HepG2 (cell line): ENCODE data around the gene TMEM255B. TPM values are rescaled to one million over a fixed set of nuclear protein-coding genes. Genes with fewer than 3 reads are reported as not detected.

ENCODE experiments used
- CEBPZ ChIP-seq: IDR thresholded peaks from 2 replicates; pipeline ENCODE4 v1.6.1; 2012; ENCODE audit warnings: low read length, improper control_type of control experiment
- FOXA3 ChIP-seq: IDR thresholded peaks from 2 replicates; pipeline ENCODE4 v1.6.1; 2016; ENCODE audit warnings: missing genetic modification reagents, missing compliant biosample characterization
- HOXA5 ChIP-seq: sonication (generic); formaldehyde crosslinking; IDR thresholded peaks from 2 replicates; pipeline ENCODE4 v1.4.0; 2020; ENCODE audit warnings: missing genetic modification reagents
- JUN ChIP-seq: sonication (generic); formaldehyde crosslinking; IDR thresholded peaks from 2 replicates; pipeline ENCODE4 v1.4.0; 2020; ENCODE audit warnings: mild to moderate bottlenecking, missing genetic modification reagents
- KDM6A ChIP-seq: IDR thresholded peaks from 2 replicates; pipeline ENCODE4 v1.6.1; 2016; ENCODE audit warnings: low read depth
- RAD51 ChIP-seq: fragments of 450-650 bp; IDR thresholded peaks from 2 replicates; pipeline ENCODE4 v1.6.1; 2016; ENCODE audit warnings: borderline replicate concordance
- ZBTB37 ChIP-seq: sonication (generic); formaldehyde crosslinking; IDR thresholded peaks from 2 replicates; pipeline ENCODE4 v1.4.0; 2020; ENCODE audit warnings: mild to moderate bottlenecking, missing genetic modification reagents
- ZFAT ChIP-seq: sonication (generic); formaldehyde crosslinking; conservative IDR thresholded peaks from 2 replicates; pipeline ENCODE4 v1.8.1; 2023; ENCODE audit warnings: missing genetic modification reagents, inconsistent platforms
- ZNF263 ChIP-seq: sonication (generic); formaldehyde crosslinking; IDR thresholded peaks from 2 replicates; pipeline ENCODE4 v1.4.0; 2020; ENCODE audit warnings: missing genetic modification reagents
- ZNF782 ChIP-seq: sonication (generic); formaldehyde crosslinking; IDR thresholded peaks from 2 replicates; pipeline ENCODE4 v1.4.0; 2020; ENCODE audit warnings: missing genetic modification reagents, mild to moderate bottlenecking, borderline replicate concordance
- polyA plus RNA-seq, 8 experiments: library from polyadenylated mRNA; depleted of rRNA in 3 of 8; stranded (reverse) in 7 of 8; unstranded in 1 of 8; fragments of >200 nt; fragmentation: Illumina TruSeq in 4 of 8; extraction: Trizol in 4 of 8; gene quantifications; 2 replicates each; pipeline versions ENCODE4 v1.2.1 to v1.2.3, GENCODE V29; 2011 to 2016; ENCODE audit warnings: low read depth in 4 of 8, missing spikeins in 1 of 8, mixed read lengths in 1 of 8; ENCODE audit not compliant: insufficient read depth in 1 of 8
- total RNA-seq, 5 experiments: library from RNA; depleted of rRNA; stranded (reverse); fragments of >200 nt; fragmentation: Illumina TruSeq; extraction: Trizol; gene quantifications; 2 replicates each; pipeline ENCODE4 v1.2.3, GENCODE V29; 2016; ENCODE audit warnings: low read depth in 1 of 5
- TF ChIP-seq, protein P1 (sequence below): sonication (generic); formaldehyde crosslinking; IDR thresholded peaks from 2 replicates; pipeline ENCODE4 v1.4.0; 2020; ENCODE audit warnings: mild to moderate bottlenecking, missing genetic modification reagents
- TF ChIP-seq, protein P2 (sequence below): sonication (generic); formaldehyde crosslinking; IDR thresholded peaks from 2 replicates; pipeline ENCODE4 v1.4.0; 2020; ENCODE audit warnings: mild to moderate bottlenecking, missing genetic modification reagents
- TF ChIP-seq, protein P3 (sequence below): sonication (generic); formaldehyde crosslinking; IDR thresholded peaks from 2 replicates; pipeline ENCODE4 v1.4.0; 2020; ENCODE audit warnings: missing genetic modification reagents

Gene TMEM255B
- total and polyA plus RNA-seq, 2 of the 13 experiments (the other 11 are each of a cell fraction or from before 2014, with no cell fraction given), result not detected

DNA sequence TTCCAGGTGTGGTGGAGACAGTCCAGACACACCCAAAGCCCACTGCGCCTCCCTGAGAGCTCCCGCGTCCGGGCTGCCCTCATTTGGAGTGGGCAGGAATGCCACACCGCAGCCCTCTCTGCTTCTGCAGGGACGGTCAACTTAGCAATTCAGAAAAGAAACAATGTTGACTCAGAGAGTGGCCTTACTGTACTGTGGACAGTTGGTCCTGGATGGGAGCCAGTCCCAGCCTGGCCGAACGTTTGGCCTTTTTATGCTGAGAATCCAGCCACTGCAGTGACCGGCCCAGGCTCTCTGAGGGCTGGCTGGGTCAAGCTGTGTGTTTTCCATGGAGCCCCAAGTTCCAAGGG lies 97.7 kb downstream of the TMEM255B start (continued):
- TF ChIP-seq, protein P1, sequence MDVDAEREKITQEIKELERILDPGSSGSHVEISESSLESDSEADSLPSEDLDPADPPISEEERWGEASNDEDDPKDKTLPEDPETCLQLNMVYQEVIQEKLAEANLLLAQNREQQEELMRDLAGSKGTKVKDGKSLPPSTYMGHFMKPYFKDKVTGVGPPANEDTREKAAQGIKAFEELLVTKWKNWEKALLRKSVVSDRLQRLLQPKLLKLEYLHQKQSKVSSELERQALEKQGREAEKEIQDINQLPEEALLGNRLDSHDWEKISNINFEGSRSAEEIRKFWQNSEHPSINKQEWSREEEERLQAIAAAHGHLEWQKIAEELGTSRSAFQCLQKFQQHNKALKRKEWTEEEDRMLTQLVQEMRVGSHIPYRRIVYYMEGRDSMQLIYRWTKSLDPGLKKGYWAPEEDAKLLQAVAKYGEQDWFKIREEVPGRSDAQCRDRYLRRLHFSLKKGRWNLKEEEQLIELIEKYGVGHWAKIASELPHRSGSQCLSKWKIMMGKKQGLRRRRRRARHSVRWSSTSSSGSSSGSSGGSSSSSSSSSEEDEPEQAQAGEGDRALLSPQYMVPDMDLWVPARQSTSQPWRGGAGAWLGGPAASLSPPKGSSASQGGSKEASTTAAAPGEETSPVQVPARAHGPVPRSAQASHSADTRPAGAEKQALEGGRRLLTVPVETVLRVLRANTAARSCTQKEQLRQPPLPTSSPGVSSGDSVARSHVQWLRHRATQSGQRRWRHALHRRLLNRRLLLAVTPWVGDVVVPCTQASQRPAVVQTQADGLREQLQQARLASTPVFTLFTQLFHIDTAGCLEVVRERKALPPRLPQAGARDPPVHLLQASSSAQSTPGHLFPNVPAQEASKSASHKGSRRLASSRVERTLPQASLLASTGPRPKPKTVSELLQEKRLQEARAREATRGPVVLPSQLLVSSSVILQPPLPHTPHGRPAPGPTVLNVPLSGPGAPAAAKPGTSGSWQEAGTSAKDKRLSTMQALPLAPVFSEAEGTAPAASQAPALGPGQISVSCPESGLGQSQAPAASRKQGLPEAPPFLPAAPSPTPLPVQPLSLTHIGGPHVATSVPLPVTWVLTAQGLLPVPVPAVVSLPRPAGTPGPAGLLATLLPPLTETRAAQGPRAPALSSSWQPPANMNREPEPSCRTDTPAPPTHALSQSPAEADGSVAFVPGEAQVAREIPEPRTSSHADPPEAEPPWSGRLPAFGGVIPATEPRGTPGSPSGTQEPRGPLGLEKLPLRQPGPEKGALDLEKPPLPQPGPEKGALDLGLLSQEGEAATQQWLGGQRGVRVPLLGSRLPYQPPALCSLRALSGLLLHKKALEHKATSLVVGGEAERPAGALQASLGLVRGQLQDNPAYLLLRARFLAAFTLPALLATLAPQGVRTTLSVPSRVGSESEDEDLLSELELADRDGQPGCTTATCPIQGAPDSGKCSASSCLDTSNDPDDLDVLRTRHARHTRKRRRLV (CRISPR knock-in tag), result no peak
- TF ChIP-seq ZNF263 (CRISPR knock-in tag) (no peak), FOXA3 (CRISPR knock-in tag) (0 out of 2 replicates have a peak, but pooled peaks have one; percentile 17), ZNF782 (CRISPR knock-in tag) (no peak), CEBPZ (no peak), RAD51 (no peak), ZBTB37 (CRISPR knock-in tag) (no peak), ZFAT (CRISPR knock-in tag) (no peak), KDM6A (CRISPR knock-in tag) (no peak), JUN (CRISPR knock-in tag) (no peak), HOXA5 (no peak)
- TF ChIP-seq, protein P2, sequence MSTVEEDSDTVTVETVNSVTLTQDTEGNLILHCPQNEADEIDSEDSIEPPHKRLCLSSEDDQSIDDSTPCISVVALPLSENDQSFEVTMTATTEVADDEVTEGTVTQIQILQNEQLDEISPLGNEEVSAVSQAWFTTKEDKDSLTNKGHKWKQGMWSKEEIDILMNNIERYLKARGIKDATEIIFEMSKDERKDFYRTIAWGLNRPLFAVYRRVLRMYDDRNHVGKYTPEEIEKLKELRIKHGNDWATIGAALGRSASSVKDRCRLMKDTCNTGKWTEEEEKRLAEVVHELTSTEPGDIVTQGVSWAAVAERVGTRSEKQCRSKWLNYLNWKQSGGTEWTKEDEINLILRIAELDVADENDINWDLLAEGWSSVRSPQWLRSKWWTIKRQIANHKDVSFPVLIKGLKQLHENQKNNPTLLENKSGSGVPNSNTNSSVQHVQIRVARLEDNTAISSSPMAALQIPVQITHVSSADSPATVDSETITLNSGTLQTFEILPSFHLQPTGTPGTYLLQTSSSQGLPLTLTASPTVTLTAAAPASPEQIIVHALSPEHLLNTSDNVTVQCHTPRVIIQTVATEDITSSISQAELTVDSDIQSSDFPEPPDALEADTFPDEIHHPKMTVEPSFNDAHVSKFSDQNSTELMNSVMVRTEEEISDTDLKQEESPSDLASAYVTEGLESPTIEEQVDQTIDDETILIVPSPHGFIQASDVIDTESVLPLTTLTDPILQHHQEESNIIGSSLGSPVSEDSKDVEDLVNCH, result no peak
- TF ChIP-seq, protein P3, sequence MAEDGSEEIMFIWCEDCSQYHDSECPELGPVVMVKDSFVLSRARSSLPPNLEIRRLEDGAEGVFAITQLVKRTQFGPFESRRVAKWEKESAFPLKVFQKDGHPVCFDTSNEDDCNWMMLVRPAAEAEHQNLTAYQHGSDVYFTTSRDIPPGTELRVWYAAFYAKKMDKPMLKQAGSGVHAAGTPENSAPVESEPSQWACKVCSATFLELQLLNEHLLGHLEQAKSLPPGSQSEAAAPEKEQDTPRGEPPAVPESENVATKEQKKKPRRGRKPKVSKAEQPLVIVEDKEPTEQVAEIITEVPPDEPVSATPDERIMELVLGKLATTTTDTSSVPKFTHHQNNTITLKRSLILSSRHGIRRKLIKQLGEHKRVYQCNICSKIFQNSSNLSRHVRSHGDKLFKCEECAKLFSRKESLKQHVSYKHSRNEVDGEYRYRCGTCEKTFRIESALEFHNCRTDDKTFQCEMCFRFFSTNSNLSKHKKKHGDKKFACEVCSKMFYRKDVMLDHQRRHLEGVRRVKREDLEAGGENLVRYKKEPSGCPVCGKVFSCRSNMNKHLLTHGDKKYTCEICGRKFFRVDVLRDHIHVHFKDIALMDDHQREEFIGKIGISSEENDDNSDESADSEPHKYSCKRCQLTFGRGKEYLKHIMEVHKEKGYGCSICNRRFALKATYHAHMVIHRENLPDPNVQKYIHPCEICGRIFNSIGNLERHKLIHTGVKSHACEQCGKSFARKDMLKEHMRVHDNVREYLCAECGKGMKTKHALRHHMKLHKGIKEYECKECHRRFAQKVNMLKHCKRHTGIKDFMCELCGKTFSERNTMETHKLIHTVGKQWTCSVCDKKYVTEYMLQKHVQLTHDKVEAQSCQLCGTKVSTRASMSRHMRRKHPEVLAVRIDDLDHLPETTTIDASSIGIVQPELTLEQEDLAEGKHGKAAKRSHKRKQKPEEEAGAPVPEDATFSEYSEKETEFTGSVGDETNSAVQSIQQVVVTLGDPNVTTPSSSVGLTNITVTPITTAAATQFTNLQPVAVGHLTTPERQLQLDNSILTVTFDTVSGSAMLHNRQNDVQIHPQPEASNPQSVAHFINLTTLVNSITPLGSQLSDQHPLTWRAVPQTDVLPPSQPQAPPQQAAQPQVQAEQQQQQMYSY (CRISPR knock-in tag), result peak; percentile 86; the same call in 1 of the 2 replicates
